Measurements from ENCODE around the gene POLD1.

DNA sequence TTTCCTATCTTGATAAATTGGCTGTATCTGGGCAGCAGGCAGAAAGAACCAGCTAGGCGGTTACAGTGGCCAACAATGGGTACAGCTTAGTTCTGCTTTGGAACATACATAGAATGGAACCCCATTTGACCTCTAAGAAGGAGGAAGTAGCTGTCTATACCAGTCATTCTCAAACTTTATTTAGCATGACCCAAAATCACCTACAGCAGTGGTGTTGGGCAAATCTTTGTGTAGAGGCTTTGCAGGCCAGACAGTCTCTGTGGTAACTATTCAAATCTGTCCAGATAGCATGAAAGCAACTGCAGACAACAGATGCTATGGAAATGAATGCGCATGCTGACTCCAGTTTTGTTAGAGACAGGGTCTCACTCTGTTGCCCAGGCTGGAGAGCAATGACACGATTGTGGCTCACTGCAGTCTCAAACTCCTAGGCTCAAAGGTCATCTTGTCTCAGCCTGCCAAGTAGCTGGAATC, 43.0 kb upstream of the POLD1 start:
- TF ChIP-seq, protein P1, sequence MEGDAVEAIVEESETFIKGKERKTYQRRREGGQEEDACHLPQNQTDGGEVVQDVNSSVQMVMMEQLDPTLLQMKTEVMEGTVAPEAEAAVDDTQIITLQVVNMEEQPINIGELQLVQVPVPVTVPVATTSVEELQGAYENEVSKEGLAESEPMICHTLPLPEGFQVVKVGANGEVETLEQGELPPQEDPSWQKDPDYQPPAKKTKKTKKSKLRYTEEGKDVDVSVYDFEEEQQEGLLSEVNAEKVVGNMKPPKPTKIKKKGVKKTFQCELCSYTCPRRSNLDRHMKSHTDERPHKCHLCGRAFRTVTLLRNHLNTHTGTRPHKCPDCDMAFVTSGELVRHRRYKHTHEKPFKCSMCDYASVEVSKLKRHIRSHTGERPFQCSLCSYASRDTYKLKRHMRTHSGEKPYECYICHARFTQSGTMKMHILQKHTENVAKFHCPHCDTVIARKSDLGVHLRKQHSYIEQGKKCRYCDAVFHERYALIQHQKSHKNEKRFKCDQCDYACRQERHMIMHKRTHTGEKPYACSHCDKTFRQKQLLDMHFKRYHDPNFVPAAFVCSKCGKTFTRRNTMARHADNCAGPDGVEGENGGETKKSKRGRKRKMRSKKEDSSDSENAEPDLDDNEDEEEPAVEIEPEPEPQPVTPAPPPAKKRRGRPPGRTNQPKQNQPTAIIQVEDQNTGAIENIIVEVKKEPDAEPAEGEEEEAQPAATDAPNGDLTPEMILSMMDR (IDR thresholded peaks at IDR 0.05; ENCODE audit: low read depth, low read length, missing input control) = no peak
- TF ChIP-seq, protein P2, sequence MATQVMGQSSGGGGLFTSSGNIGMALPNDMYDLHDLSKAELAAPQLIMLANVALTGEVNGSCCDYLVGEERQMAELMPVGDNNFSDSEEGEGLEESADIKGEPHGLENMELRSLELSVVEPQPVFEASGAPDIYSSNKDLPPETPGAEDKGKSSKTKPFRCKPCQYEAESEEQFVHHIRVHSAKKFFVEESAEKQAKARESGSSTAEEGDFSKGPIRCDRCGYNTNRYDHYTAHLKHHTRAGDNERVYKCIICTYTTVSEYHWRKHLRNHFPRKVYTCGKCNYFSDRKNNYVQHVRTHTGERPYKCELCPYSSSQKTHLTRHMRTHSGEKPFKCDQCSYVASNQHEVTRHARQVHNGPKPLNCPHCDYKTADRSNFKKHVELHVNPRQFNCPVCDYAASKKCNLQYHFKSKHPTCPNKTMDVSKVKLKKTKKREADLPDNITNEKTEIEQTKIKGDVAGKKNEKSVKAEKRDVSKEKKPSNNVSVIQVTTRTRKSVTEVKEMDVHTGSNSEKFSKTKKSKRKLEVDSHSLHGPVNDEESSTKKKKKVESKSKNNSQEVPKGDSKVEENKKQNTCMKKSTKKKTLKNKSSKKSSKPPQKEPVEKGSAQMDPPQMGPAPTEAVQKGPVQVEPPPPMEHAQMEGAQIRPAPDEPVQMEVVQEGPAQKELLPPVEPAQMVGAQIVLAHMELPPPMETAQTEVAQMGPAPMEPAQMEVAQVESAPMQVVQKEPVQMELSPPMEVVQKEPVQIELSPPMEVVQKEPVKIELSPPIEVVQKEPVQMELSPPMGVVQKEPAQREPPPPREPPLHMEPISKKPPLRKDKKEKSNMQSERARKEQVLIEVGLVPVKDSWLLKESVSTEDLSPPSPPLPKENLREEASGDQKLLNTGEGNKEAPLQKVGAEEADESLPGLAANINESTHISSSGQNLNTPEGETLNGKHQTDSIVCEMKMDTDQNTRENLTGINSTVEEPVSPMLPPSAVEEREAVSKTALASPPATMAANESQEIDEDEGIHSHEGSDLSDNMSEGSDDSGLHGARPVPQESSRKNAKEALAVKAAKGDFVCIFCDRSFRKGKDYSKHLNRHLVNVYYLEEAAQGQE (IDR thresholded peaks at IDR 0.05) = no peak
- TF ChIP-seq RAD21 (IDR thresholded peaks at IDR 0.05) = no peak
- TF ChIP-seq SP1 (IDR thresholded peaks at IDR 0.05) = no peak
- TF ChIP-seq RXRA (IDR thresholded peaks at IDR 0.05) = peak in 1 of 2 donors; percentile 17
- TF ChIP-seq, protein P3, sequence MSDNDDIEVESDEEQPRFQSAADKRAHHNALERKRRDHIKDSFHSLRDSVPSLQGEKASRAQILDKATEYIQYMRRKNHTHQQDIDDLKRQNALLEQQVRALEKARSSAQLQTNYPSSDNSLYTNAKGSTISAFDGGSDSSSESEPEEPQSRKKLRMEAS (IDR thresholded peaks at IDR 0.05) = no peak
- TF ChIP-seq HNF4G (IDR thresholded peaks at IDR 0.05) = no peak
- no peak for TF ChIP-seq YY1 (IDR thresholded peaks at IDR 0.05)
- TF ChIP-seq FOXA1 (IDR thresholded peaks at IDR 0.05) = no peak
- no peak for TF ChIP-seq TAF1 (conservative IDR thresholded peaks at IDR 0.05)
- TF ChIP-seq, protein P4, sequence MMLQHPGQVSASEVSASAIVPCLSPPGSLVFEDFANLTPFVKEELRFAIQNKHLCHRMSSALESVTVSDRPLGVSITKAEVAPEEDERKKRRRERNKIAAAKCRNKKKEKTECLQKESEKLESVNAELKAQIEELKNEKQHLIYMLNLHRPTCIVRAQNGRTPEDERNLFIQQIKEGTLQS (IDR thresholded peaks at IDR 0.05) = no peak
- TF ChIP-seq EGR1 (IDR thresholded peaks at IDR 0.05; ENCODE audit: low read depth in 2 of 2) = no peak
- TF ChIP-seq GABPA (IDR thresholded peaks at IDR 0.05 in 1 of 2, conservative IDR thresholded peaks at IDR 0.05 in 1 of 2) = no peak
- no peak for TF ChIP-seq JUND (IDR thresholded peaks at IDR 0.05)

Measured in liver (tissue), 3 donors.